GM23248 (cell line): ENCODE results near the gene GNPTAB. TPM values are rescaled to one million over a fixed set of nuclear protein-coding genes. Genes with fewer than 3 reads are reported as not detected.

ENCODE experiments used
- DNase-seq: peaks from one replicate; pipeline ENCODE4 v3.0.0-alpha.2; 2015
- H2AFZ ChIP-seq: fragments of 200-600 bp; sonication (generic); 2 replicates; pipeline ENCODE4 v1.6.1; 2016; ENCODE audit warnings: antibody characterized with exemption
- H3F3A ChIP-seq: fragments of 200-600 bp; sonication (generic); 2 replicates; pipeline ENCODE4 v1.6.1; 2016; ENCODE audit warnings: mild to moderate bottlenecking, antibody characterized with exemption, mixed run types; ENCODE audit not compliant: insufficient read depth
- H3K27ac ChIP-seq: fragments of 200-600 bp; sonication (generic); 2 replicates; pipeline ENCODE4 v1.5.1; 2016; ENCODE audit warnings: mild to moderate bottlenecking
- H3K27me3 ChIP-seq: fragments of 200-600 bp; sonication (generic); replicated peaks from 2 replicates; pipeline ENCODE4 v1.6.1; 2016; ENCODE audit warnings: mild to moderate bottlenecking; ENCODE audit not compliant: insufficient read depth
- H3K36me3 ChIP-seq: fragments of 200-600 bp; sonication (generic); 2 replicates; pipeline ENCODE4 v1.6.1; 2016; ENCODE audit warnings: low read depth, mild to moderate bottlenecking
- H3K4me1 ChIP-seq: fragments of 200-600 bp; sonication (generic); 2 replicates; pipeline ENCODE4 v1.6.1; 2016; ENCODE audit warnings: mild to moderate bottlenecking; ENCODE audit not compliant: insufficient read depth
- H3K4me2 ChIP-seq: fragments of 200-600 bp; sonication (generic); one replicate; pipeline ENCODE4 v1.6.1; 2016; ENCODE audit warnings: mild to moderate bottlenecking; ENCODE audit not compliant: unreplicated experiment
- H3K4me3 ChIP-seq: fragments of 200-600 bp; sonication (generic); 2 replicates; pipeline ENCODE4 v1.5.1; 2016; ENCODE audit warnings: mild to moderate bottlenecking
- H3K79me2 ChIP-seq: fragments of 200-600 bp; sonication (generic); 2 replicates; pipeline ENCODE4 v1.6.1; 2016; ENCODE audit warnings: mild to moderate bottlenecking; ENCODE audit not compliant: insufficient read depth
- H3K9ac ChIP-seq: fragments of 200-600 bp; sonication (generic); 2 replicates; pipeline ENCODE4 v1.6.1; 2016; ENCODE audit warnings: mild to moderate bottlenecking
- H3K9me2 ChIP-seq: fragments of 200-600 bp; sonication (generic); 2 replicates; pipeline ENCODE4 v1.6.1; 2016; ENCODE audit warnings: mixed run types, mild to moderate bottlenecking, moderate library complexity; ENCODE audit not compliant: insufficient read depth
- H3K9me3 ChIP-seq: fragments of 200-600 bp; sonication (generic); one replicate; pipeline ENCODE4 v1.6.1; 2017; ENCODE audit warnings: low read depth
- H4K20me1 ChIP-seq: fragments of 200-600 bp; sonication (generic); 2 replicates; pipeline ENCODE4 v1.6.0; 2016; ENCODE audit not compliant: insufficient read depth
- EZH2 ChIP-seq: fragments of 200-600 bp; sonication (generic); IDR thresholded peaks from 2 replicates; pipeline ENCODE4 v1.6.1; 2018; ENCODE audit warnings: antibody characterized with exemption, mild to moderate bottlenecking; ENCODE audit not compliant: insufficient read depth, poor library complexity, severe bottlenecking
- EZH2phosphoT487 ChIP-seq: fragments of 200-600 bp; sonication (generic); IDR thresholded peaks from 2 replicates; pipeline ENCODE4 v1.6.1; 2018; ENCODE audit warnings: antibody characterized with exemption, moderate library complexity, mild to moderate bottlenecking, low read depth; ENCODE audit not compliant: insufficient read depth
- WGBS, 2 experiments: methylation state at CpG; one replicate each; pipeline ENCODE4 v1.1.6; 2015 to 2017; ENCODE audit warnings: low lambda C conversion rate in 2 of 2, low coverage in 1 of 2; ENCODE audit errors: missing lambda C conversion rate in 2 of 2; 5-methylcytosine and 5-hydroxymethylcytosine counted together
- in situ Hi-C: fragments of 300-500 bp; cut with MboI; formaldehyde crosslinking; loops from 2 replicates; pipeline ENCODE4 v1.15.0; 2020
- polyA plus RNA-seq: library from polyadenylated mRNA; unstranded; fragments of >200 nt; fragmentation: Nextera tagmentation; extraction: Ambion mirVana; gene quantifications from 2 replicates; pipeline ENCODE4 v1.2.1, GENCODE V29; 2016
- total RNA-seq: library from RNA; depleted of rRNA; stranded (reverse); fragments of >200 nt; shearing (Covaris generic); gene quantifications from 2 replicates; pipeline ENCODE4 v1.2.3, GENCODE V29; 2014

GNPTAB gene
- total and polyA plus RNA-seq, 2 experiments from 2014 or later = 20.6 to 23.3 TPM

GRCh38 chr12:101775816-101776215 lies 54.9 kb downstream of the GNPTAB start:
- WGBS, 2 experiments = 64 to 75% methylated on average over 2 of the region's 2 CpGs
- no peaks in the 10 kb centered on the region for H3K79me2 ChIP-seq
- no peaks in the 10 kb centered on the region; the same call in 1 of the 2 replicates for H3K36me3 ChIP-seq
- H3K27ac ChIP-seq = no peak overlapping the region
- TF ChIP-seq EZH2phosphoT487 = no peak
- no peak for TF ChIP-seq EZH2
- no peaks in the 10 kb centered on the region for H3F3A ChIP-seq
- no peaks in the 10 kb centered on the region for H3K9me3 ChIP-seq
- DNase-seq = no peak
- in situ Hi-C loops = loop anchor here (5.0 kb wide), 1 partner anchor 56 kb away; the partner anchor contains the start of gene GNPTAB
- no peak overlapping the region for H3K4me3 ChIP-seq
- H4K20me1 ChIP-seq = no peaks in the 10 kb centered on the region
- no peaks in the 10 kb centered on the region for H3K4me1 ChIP-seq
- no peak overlapping the region for H2AFZ ChIP-seq
- H3K4me2 ChIP-seq = no peak overlapping the region
- no peak overlapping the region for H3K9ac ChIP-seq
- no peaks in the 10 kb centered on the region for H3K9me2 ChIP-seq
- no peaks in the 10 kb centered on the region for H3K27me3 ChIP-seq

- Histone ChIP-seq H3K4me1 (no peaks in the 10 kb centered on the region), H3K9ac (no peak overlapping the region), H3K79me2 (no peaks in the 10 kb centered on the region), H3F3A (no peaks in the 10 kb centered on the region), H3K36me3 (no peaks in the 10 kb centered on the region; the same call in 1 of the 2 replicates), H3K4me3 (no peak overlapping the region), H3K27ac (no peak overlapping the region), H3K9me2 (no peaks in the 10 kb centered on the region), H3K4me2 (no peak overlapping the region), H3K9me3 (no peaks in the 10 kb centered on the region), H2AFZ (no peak overlapping the region), H4K20me1 (no peaks in the 10 kb centered on the region), H3K27me3 (no peaks in the 10 kb centered on the region)
- in situ Hi-C loops = no loop called here
- TF ChIP-seq EZH2phosphoT487 (no peak), EZH2 (no peak)
- DNase-seq = peak; percentile 72
- WGBS, 2 experiments = 41% methylated on average over 2 of the region's 2 CpGs
Observed at GRCh38 chr12:101773650-101774162, 57.1 kb downstream of the GNPTAB start.

- Histone ChIP-seq H3K79me2 (no peaks in the 10 kb centered on the region), H3K9me2 (no peaks in the 10 kb centered on the region), H3K36me3 (peaks cover 5% of the 10 kb centered on the region; the same call in 1 of the 2 replicates), H3K4me2 (no peak overlapping the region), H3F3A (no peaks in the 10 kb centered on the region), H2AFZ (no peak overlapping the region), H4K20me1 (no peaks in the 10 kb centered on the region), H3K9ac (no peak overlapping the region), H3K4me1 (no peaks in the 10 kb centered on the region), H3K9me3 (no peaks in the 10 kb centered on the region), H3K4me3 (no peak overlapping the region), H3K27ac (no peak overlapping the region), H3K27me3 (no peaks in the 10 kb centered on the region)
- in situ Hi-C loops = no loop called here
- no peak for TF ChIP-seq EZH2phosphoT487
- no peak for TF ChIP-seq EZH2
- DNase-seq = no peak
- 86 to 87% methylated on average over 5 of the region's 5 CpGs for WGBS, 2 experiments
Observed at GRCh38 chr12:101772012-101772775, 58.6 kb downstream of the GNPTAB start.

- TF ChIP-seq EZH2phosphoT487 = no peak
- no peak for TF ChIP-seq EZH2
- H3K4me2 ChIP-seq = no peak overlapping the region
- H3K9me3 ChIP-seq = no peaks in the 10 kb centered on the region
- H2AFZ ChIP-seq = no peak overlapping the region
- H3K9me2 ChIP-seq = no peaks in the 10 kb centered on the region
- H3F3A ChIP-seq = no peaks in the 10 kb centered on the region
- H3K4me3 ChIP-seq = no peak overlapping the region
- in situ Hi-C loops = no loop called here
- no peak for DNase-seq
- H3K36me3 ChIP-seq = peaks cover 12% of the 10 kb centered on the region; the same call in 1 of the 2 replicates
- no peak overlapping the region for H3K27ac ChIP-seq
- no peaks in the 10 kb centered on the region for H3K79me2 ChIP-seq
- H3K27me3 ChIP-seq = no peaks in the 10 kb centered on the region
- 98% methylated on average over 5 of the region's 5 CpGs for WGBS, 2 experiments
- H3K9ac ChIP-seq = no peak overlapping the region
- no peaks in the 10 kb centered on the region for H4K20me1 ChIP-seq
- no peaks in the 10 kb centered on the region for H3K4me1 ChIP-seq
Observed at GRCh38 chr12:101769865-101770264, 60.9 kb downstream of the GNPTAB start.
